SU-DHL-6 (cell line): Measurements from ENCODE around the gene MCF2L2.

ENCODE experiments used
- EZH2phosphoT487 ChIP-seq: fragments of 200-600 bp; sonication (generic), shearing (Covaris generic); conservative IDR thresholded peaks from 2 replicates; pipeline ENCODE4 v1.6.1; 2018; ENCODE audit warnings: mild to moderate bottlenecking, antibody characterized with exemption, low read length, moderate library complexity, mixed read lengths
- TF ChIP-seq, protein P1 (sequence below): fragments of 200-600 bp; sonication (generic); IDR thresholded peaks from one replicate; pipeline ENCODE4 v1.5.1; 2017; ENCODE audit warnings: antibody characterized with exemption, mild to moderate bottlenecking, low read length, moderate library complexity; ENCODE audit not compliant: insufficient read depth, poor library complexity, severe bottlenecking

DNA sequence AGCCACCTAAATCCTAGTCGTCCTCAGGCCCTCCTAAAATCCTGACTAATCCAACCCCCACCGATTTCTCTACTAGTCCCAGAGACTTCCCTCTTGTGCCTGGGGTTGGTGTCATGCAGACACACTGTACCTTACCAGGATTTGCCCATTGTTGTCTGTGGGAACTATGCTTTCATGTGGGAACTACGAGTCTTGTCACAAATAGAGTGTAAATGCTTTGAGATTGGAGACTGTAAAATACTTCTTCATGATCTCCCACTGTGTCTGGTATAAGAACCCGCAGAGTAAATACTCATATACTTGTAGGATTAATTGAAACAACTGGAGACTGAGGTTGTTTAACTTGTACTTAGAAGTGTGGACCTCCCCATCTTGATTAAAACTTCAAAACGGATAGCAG, 164.2 kb downstream of the MCF2L2 start:
- TF ChIP-seq, protein P1, sequence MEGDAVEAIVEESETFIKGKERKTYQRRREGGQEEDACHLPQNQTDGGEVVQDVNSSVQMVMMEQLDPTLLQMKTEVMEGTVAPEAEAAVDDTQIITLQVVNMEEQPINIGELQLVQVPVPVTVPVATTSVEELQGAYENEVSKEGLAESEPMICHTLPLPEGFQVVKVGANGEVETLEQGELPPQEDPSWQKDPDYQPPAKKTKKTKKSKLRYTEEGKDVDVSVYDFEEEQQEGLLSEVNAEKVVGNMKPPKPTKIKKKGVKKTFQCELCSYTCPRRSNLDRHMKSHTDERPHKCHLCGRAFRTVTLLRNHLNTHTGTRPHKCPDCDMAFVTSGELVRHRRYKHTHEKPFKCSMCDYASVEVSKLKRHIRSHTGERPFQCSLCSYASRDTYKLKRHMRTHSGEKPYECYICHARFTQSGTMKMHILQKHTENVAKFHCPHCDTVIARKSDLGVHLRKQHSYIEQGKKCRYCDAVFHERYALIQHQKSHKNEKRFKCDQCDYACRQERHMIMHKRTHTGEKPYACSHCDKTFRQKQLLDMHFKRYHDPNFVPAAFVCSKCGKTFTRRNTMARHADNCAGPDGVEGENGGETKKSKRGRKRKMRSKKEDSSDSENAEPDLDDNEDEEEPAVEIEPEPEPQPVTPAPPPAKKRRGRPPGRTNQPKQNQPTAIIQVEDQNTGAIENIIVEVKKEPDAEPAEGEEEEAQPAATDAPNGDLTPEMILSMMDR = no peak
- TF ChIP-seq EZH2phosphoT487 = no peak
